Measurements from ENCODE around the gene LARP7.

Gene LARP7

DNA sequence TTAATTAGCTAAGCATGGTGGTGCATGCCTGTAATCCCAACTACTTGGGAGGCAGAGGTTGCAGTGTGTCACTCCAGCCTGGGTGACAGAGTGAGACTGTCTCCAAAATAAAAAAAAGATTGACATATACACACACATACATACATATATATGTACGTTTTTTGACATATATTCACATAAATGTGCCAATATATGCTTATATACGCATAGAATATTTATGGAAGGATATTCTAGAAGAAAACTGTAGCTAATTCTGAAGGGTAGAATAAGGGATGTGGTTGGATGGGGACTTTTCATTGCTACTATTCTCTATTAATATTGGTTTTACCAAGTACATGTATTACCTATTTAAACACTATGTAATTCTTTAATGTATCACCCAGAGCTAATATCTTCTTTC is 20.0 kb upstream of the LARP7 start:
- no peaks in the 10 kb centered on the region for H3K27me3 ChIP-seq (ENCODE audit: low read depth, low read length)
- H3K4me3 ChIP-seq (ENCODE audit: low read length): no peak overlapping the region
- no peaks in the 10 kb centered on the region for H3K4me1 ChIP-seq (ENCODE audit: low read length)
- H3K9me3 ChIP-seq (ENCODE audit: insufficient read depth, low read length): no peaks in the 10 kb centered on the region
- TF ChIP-seq EZH2phosphoT487 (IDR thresholded peaks at IDR 0.05; ENCODE audit: low read depth) (no peak), CTCF (IDR thresholded peaks at IDR 0.05; ENCODE audit: low read depth, low read length) (no peak)
- H4K20me1 ChIP-seq (ENCODE audit: insufficient read depth, low read length): no peaks in the 10 kb centered on the region
- no peak overlapping the region for H3K27ac ChIP-seq (ENCODE audit: low read length)
- H3K79me2 ChIP-seq (ENCODE audit: low read length): no peaks in the 10 kb centered on the region
- no peak overlapping the region for H3K4me2 ChIP-seq (ENCODE audit: low read length)
- no peak overlapping the region for H2AFZ ChIP-seq (ENCODE audit: low read depth, low read length)
- H3K9ac ChIP-seq (ENCODE audit: low read length): no peak overlapping the region
- peaks cover 26% of the 10 kb centered on the region for H3K36me3 ChIP-seq (replicated peaks; ENCODE audit: low read depth, low read length)

GRCh38 chr4:112626228-112626627 is 10.7 kb upstream of the LARP7 start:
- H3K79me2 ChIP-seq (ENCODE audit: low read length): no peaks in the 10 kb centered on the region
- H3K27ac ChIP-seq (ENCODE audit: low read length): no peak overlapping the region
- no peak overlapping the region for H3K4me3 ChIP-seq (ENCODE audit: low read length)
- no peaks in the 10 kb centered on the region for H3K4me1 ChIP-seq (ENCODE audit: low read length)
- H3K36me3 ChIP-seq (replicated peaks; ENCODE audit: low read depth, low read length): peaks cover 15% of the 10 kb centered on the region
- no peaks in the 10 kb centered on the region for H3K27me3 ChIP-seq (ENCODE audit: low read depth, low read length)
- no peak overlapping the region for H3K9ac ChIP-seq (ENCODE audit: low read length)
- no peak overlapping the region for H2AFZ ChIP-seq (ENCODE audit: low read depth, low read length)
- no peak overlapping the region for H3K4me2 ChIP-seq (ENCODE audit: low read length)
- TF ChIP-seq EZH2phosphoT487 (IDR thresholded peaks at IDR 0.05; ENCODE audit: low read depth): no peak
- no peaks in the 10 kb centered on the region for H3K9me3 ChIP-seq (ENCODE audit: insufficient read depth, low read length)
- no peaks in the 10 kb centered on the region for H4K20me1 ChIP-seq (ENCODE audit: insufficient read depth, low read length)

GRCh38 chr4:112633477-112634235 is 3.3 kb upstream of the LARP7 start:
- H3K4me1 ChIP-seq (ENCODE audit: low read length): peaks cover 21% of the 10 kb centered on the region
- peak overlapping the region; percentile 19 for H3K4me2 ChIP-seq (ENCODE audit: low read length)
- H3K9me3 ChIP-seq (ENCODE audit: insufficient read depth, low read length): no peaks in the 10 kb centered on the region
- TF ChIP-seq CTCF (IDR thresholded peaks at IDR 0.05; ENCODE audit: low read depth, low read length) (peak; percentile 81), EZH2phosphoT487 (IDR thresholded peaks at IDR 0.05; ENCODE audit: low read depth) (no peak)
- H3K27me3 ChIP-seq (ENCODE audit: low read depth, low read length): no peaks in the 10 kb centered on the region
- peaks cover 9% of the 10 kb centered on the region for H3K36me3 ChIP-seq (replicated peaks; ENCODE audit: low read depth, low read length)
- no peaks in the 10 kb centered on the region for H4K20me1 ChIP-seq (ENCODE audit: insufficient read depth, low read length)
- H3K79me2 ChIP-seq (ENCODE audit: low read length): peaks cover 48% of the 10 kb centered on the region
- no peak overlapping the region for H2AFZ ChIP-seq (ENCODE audit: low read depth, low read length)
- no peak overlapping the region for H3K9ac ChIP-seq (ENCODE audit: low read length)
- H3K4me3 ChIP-seq (ENCODE audit: low read length): no peak overlapping the region
- H3K27ac ChIP-seq (ENCODE audit: low read length): no peak overlapping the region

GRCh38 chr4:112637552-112637866 is 566 bp downstream of the LARP7 start:
- Histone ChIP-seq H2AFZ (ENCODE audit: low read depth, low read length) (no peak overlapping the region), H3K27me3 (ENCODE audit: low read depth, low read length) (no peaks in the 10 kb centered on the region), H3K27ac (ENCODE audit: low read length) (peak overlapping the region; percentile 88), H3K79me2 (ENCODE audit: low read length) (peaks cover 71% of the 10 kb centered on the region), H3K9ac (ENCODE audit: low read length) (peak overlapping the region; percentile 90), H3K4me3 (ENCODE audit: low read length) (peak overlapping the region; percentile 82), H3K9me3 (ENCODE audit: insufficient read depth, low read length) (no peaks in the 10 kb centered on the region), H3K36me3 (replicated peaks; ENCODE audit: low read depth, low read length) (peaks cover 3% of the 10 kb centered on the region), H3K4me2 (ENCODE audit: low read length) (peak overlapping the region; percentile 69), H4K20me1 (ENCODE audit: insufficient read depth, low read length) (no peaks in the 10 kb centered on the region), H3K4me1 (ENCODE audit: low read length) (peaks cover 21% of the 10 kb centered on the region)
- TF ChIP-seq EZH2phosphoT487 (IDR thresholded peaks at IDR 0.05; ENCODE audit: low read depth) (no peak), CTCF (IDR thresholded peaks at IDR 0.05; ENCODE audit: low read depth, low read length) (no peak)

Data from OCI-LY3 (cell line).